HG03520 (cell line): ENCODE measurements around the gene IL18R1.

Experiments used
- ATAC-seq: cut with Tn5 transposase; IDR thresholded peaks from one replicate; pipeline ENCODE4 v1.9.1; 2021; ENCODE audit warnings: mild to moderate bottlenecking, moderate library complexity; ENCODE audit not compliant: unreplicated experiment

The IL18R1 gene

GRCh38 chr2:102432386-102432785 lies 76.8 kb downstream of the IL18R1 start:
- ATAC-seq, result no peak

DNA sequence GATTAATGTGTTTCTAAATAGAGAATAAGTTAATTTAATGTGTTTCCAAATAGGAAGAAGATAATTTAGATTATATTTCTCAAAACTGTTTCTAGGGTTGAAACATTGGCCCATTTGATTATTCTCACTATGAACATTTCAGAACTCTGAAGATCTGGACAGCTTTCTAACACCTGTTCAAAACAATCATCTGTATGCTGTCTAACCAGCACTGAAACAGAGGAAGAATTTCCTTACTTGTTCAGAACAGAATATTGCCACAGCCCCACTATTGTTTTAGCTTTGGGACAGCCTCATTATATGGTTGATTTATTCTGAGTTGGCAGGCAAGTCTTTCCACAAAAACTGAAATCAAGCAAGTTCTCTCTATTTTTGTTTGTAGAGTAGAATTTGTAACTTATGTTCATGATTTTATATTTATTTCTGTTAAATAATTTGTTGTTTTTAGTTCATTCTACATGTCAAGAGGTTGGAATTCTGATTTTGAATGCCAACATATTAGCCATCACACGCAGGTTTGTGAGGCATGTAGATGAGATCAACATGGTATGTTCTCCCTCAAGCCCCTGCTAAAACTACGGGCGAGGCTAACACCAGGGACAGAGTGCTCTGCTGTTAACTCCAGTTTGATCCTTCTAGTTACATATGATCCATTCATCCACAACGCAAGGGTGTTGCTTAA lies 78.5 kb downstream of the IL18R1 start:
- no peak for ATAC-seq

- peak; percentile 75 for ATAC-seq
These were observed 79.2 kb downstream of the IL18R1 start for GRCh38 chr2:102434655-102435381.

- no peak for ATAC-seq
These were observed 80.1 kb downstream of the IL18R1 start for GRCh38 chr2:102435741-102436140.

DNA sequence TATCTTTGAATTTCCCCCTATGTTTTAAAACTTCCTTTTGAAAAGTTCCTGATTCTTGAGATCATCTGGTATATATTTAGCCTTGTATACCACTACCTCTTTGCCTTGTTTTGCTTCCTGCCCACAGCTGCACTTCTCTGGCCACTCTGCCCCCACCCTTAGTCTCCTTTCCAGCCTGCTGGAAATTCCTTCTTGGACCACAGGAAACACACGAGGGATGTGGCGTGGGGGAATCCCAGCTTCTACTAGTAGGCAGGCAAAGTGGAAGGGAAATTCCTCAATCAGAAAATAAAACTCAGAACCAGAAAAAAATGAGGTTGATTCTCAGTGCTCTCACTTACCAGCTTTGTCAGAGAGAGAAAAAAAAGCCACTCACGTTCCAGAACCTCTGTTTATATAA lies 80.7 kb downstream of the IL18R1 start:
- no peak for ATAC-seq

GRCh38 chr2:102437122-102437521 lies 81.5 kb downstream of the IL18R1 start:
- ATAC-seq, result no peak

GRCh38 chr2:102438111-102438510 lies 82.5 kb downstream of the IL18R1 start:
- ATAC-seq, result no peak

- no peak for ATAC-seq
These were observed 83.0 kb downstream of the IL18R1 start for GRCh38 chr2:102438578-102438977.

DNA sequence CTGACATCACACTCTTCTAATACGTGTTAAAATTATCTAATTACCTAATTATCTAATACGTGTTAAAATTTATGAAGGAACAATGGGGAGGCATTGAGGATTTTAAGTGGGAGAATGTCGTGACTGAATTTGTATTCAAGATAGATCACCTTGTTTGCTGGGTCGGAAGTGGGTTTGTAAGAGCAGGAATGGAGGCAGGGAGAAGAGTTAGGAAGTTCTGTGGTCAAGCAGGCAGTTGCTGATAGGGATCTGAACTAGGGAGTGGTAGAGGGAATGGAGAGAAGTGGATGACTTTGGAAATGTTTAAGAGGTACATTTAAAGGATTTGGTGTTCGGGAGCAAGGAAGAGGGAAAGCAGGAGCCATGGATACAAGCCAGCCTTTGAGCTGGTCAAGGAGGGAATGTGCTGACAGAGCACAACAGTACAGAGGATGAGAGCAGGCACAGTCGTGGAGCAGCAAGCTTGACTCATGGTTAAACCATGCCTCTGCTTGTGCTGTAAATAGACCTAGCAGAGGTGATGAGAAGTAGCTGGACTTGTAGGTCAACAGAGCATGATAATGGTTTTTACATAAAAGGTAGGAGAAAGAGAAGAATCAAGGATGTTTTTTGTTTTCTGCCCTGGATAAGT lies 83.6 kb downstream of the IL18R1 start:
- no peak for ATAC-seq

DNA sequence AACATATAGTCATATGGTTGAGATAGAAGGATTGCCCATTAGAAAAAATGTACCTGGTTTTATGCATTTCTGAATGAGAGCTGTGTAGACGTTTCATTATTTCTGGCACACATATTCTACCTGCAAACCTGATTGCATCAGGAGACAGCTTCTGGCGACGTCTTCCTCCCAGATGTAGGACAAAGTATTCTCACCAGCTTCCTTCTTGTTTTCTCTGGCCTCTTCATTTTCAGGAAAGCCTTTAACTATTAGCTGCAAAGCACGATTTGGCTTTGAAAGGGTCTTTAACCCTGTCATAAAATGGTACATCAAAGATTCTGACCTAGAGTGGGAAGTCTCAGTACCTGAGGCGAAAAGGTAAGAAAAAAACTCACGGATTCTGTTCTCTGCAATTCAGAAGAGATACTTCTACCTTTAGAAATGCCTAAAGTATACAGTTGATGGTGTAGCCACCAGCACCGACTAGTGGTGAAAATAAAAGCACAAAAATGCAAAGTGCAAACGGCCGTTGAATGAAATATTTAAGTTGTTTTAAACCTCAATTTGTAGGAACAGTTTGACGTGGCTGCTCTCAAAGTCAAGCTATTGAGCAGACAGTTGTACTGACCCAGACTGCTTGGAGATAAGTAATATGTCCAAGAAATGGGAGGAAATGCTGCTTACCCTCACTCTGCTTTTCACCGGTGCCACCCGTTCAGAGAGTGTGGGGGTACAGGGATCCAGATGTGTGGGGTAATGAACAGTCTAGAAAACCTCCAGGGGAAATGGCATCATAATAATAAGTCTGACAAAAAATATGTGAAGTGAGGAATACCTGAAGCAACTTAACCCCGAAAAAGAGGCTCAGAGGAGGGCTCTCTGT lies 87.6 kb downstream of the IL18R1 start:
- ATAC-seq, result peak; percentile 60

- no peak for ATAC-seq
These were observed 88.6 kb downstream of the IL18R1 start for GRCh38 chr2:102444233-102444632.

GRCh38 chr2:102446936-102447335 lies 91.3 kb downstream of the IL18R1 start:
- ATAC-seq, result no peak
